ENCODE results near the gene MAN1B1.
"Not testable (repeated sequence)": the region's sequence is repeated elsewhere in the genome, so short reads cannot be mapped to it uniquely, and the experiment has no call there.

MAN1B1 gene

GRCh38 chr9:137123468-137123837 is 36.7 kb downstream of the MAN1B1 start:
- no peak overlapping the region for H3K4me3 ChIP-seq (ENCODE audit: low read depth, low read length)
- no peak for TF ChIP-seq CTCF (IDR thresholded peaks at IDR 0.05; ENCODE audit: low read depth, low read length)
- in situ Hi-C loops (cut with HindIII; ENCODE audit: low sequenced_read_pairs): no loop called here
- DNase-seq (ENCODE audit: low read depth, low spot score): no peak

- DNase-seq (ENCODE audit: low read depth, low spot score); in situ Hi-C loops (cut with HindIII; ENCODE audit: low sequenced_read_pairs); H3K4me3 ChIP-seq (ENCODE audit: low read depth, low read length): not testable (repeated sequence)
Observed at GRCh38 chr9:137123952-137124462, 37.2 kb downstream of the MAN1B1 start.

- DNase-seq (ENCODE audit: low read depth, low spot score): no peak
- in situ Hi-C loops (cut with HindIII; ENCODE audit: low sequenced_read_pairs): no loop called here
- no peak for TF ChIP-seq CTCF (IDR thresholded peaks at IDR 0.05; ENCODE audit: low read depth, low read length)
- no peak overlapping the region for H3K4me3 ChIP-seq (ENCODE audit: low read depth, low read length)
Observed at GRCh38 chr9:137126786-137127185, 40.0 kb downstream of the MAN1B1 start.

- no peak for TF ChIP-seq CTCF (IDR thresholded peaks at IDR 0.05; ENCODE audit: low read depth, low read length)
- no peak for DNase-seq (ENCODE audit: low read depth, low spot score)
- in situ Hi-C loops (cut with HindIII; ENCODE audit: low sequenced_read_pairs): no loop called here
- H3K4me3 ChIP-seq (ENCODE audit: low read depth, low read length): no peak overlapping the region
Observed at GRCh38 chr9:137127301-137128157, 40.7 kb downstream of the MAN1B1 start.

- TF ChIP-seq CTCF (IDR thresholded peaks at IDR 0.05; ENCODE audit: low read depth, low read length): no peak
- DNase-seq (ENCODE audit: low read depth, low spot score): no peak
- in situ Hi-C loops (cut with HindIII; ENCODE audit: low sequenced_read_pairs): no loop called here
- peak overlapping the region; percentile 74 for H3K4me3 ChIP-seq (ENCODE audit: low read depth, low read length)
Observed at GRCh38 chr9:137128158-137128861, 41.5 kb downstream of the MAN1B1 start.

- no peak for DNase-seq (ENCODE audit: low read depth, low spot score)
- peak overlapping the region; percentile 74 for H3K4me3 ChIP-seq (ENCODE audit: low read depth, low read length)
- in situ Hi-C loops (cut with HindIII; ENCODE audit: low sequenced_read_pairs): no loop called here
- TF ChIP-seq CTCF (IDR thresholded peaks at IDR 0.05; ENCODE audit: low read depth, low read length): no peak
Observed at GRCh38 chr9:137128862-137129455, 42.2 kb downstream of the MAN1B1 start.
